ENCODE data around the gene CDC42EP5. TPM values are rescaled to one million over a fixed set of nuclear protein-coding genes. Genes with fewer than 3 reads are reported as not detected.
"Not testable (repeated sequence)": the region's sequence is repeated elsewhere in the genome, so short reads cannot be mapped to it uniquely, and the experiment has no call there.

Gene CDC42EP5
- total RNA-seq, 1 donor from 2014 or later: 8.7 TPM

GRCh38 chr19:54451997-54452396 is 21.1 kb downstream of the CDC42EP5 start:
- Histone ChIP-seq H3K9me3 (replicated peaks) (no peaks in the 10 kb centered on the region), H3K27me3 (ENCODE audit: low read depth) (no peaks in the 10 kb centered on the region), H3K36me3 (peaks cover 65% of the 10 kb centered on the region), H3K4me1 (peaks cover 68% of the 10 kb centered on the region), H3K27ac (replicated peaks) (no peak overlapping the region), H3K4me3 (no peak overlapping the region)
- no peak for DNase-seq
- no peak for TF ChIP-seq CTCF (IDR thresholded peaks at IDR 0.05; ENCODE audit: borderline replicate concordance)
- intact Hi-C loops (cut with micrococcal nuclease): no loop called here

- no peaks in the 10 kb centered on the region for H3K27me3 ChIP-seq (ENCODE audit: low read depth)
- intact Hi-C loops (cut with micrococcal nuclease): no loop called here
- H3K9me3 ChIP-seq (replicated peaks): no peaks in the 10 kb centered on the region
- DNase-seq: no peak
- H3K27ac ChIP-seq (replicated peaks): no peak overlapping the region
- no peak for TF ChIP-seq CTCF (IDR thresholded peaks at IDR 0.05; ENCODE audit: borderline replicate concordance)
- peaks cover 74% of the 10 kb centered on the region for H3K4me1 ChIP-seq
- H3K36me3 ChIP-seq: peaks cover 64% of the 10 kb centered on the region
- H3K4me3 ChIP-seq: peak overlapping the region; percentile 100
Measured at GRCh38 chr19:54451331-54451871, 21.7 kb downstream of the CDC42EP5 start.

GRCh38 chr19:54449701-54450069 is 23.4 kb downstream of the CDC42EP5 start:
- H3K4me1 ChIP-seq: peaks cover 76% of the 10 kb centered on the region
- intact Hi-C loops (cut with micrococcal nuclease): no loop called here
- DNase-seq: no peak

GRCh38 chr19:54448774-54449700 is 24.1 kb downstream of the CDC42EP5 start, which contains the start of gene LENG8:
LENG8 (plus strand) TSS chr19:54449199; CDS start chr19:54451345, 2,146 bp downstream.
- H3K9me3 ChIP-seq (replicated peaks): no peaks in the 10 kb centered on the region
- peak within 1 kb of the TSS; percentile 100 for H3K4me3 ChIP-seq
- no peak for TF ChIP-seq CTCF (IDR thresholded peaks at IDR 0.05; ENCODE audit: borderline replicate concordance)
- intact Hi-C loops (cut with micrococcal nuclease): no loop called here
- peak within 1 kb of the TSS; percentile 99 for H3K27ac ChIP-seq (replicated peaks)
- no peaks in the 10 kb centered on the region for H3K27me3 ChIP-seq (ENCODE audit: low read depth)
- DNase-seq: peak; percentile 98
- peaks cover 59% of the 10 kb centered on the region for H3K36me3 ChIP-seq
- H3K4me1 ChIP-seq: peaks cover 74% of the 10 kb centered on the region

More at GRCh38 chr19:54449701-54450069, 23.4 kb downstream of the CDC42EP5 start:
- H3K27me3 ChIP-seq (ENCODE audit: low read depth): no peaks in the 10 kb centered on the region
- peak overlapping the region; percentile 99 for H3K27ac ChIP-seq (replicated peaks)
- peaks cover 59% of the 10 kb centered on the region for H3K36me3 ChIP-seq
- H3K4me3 ChIP-seq: peak overlapping the region; percentile 100
- H3K9me3 ChIP-seq (replicated peaks): no peaks in the 10 kb centered on the region
- no peak for TF ChIP-seq CTCF (IDR thresholded peaks at IDR 0.05; ENCODE audit: borderline replicate concordance)

GRCh38 chr19:54448040-54448773 is 24.9 kb downstream of the CDC42EP5 start:
- intact Hi-C loops (cut with micrococcal nuclease): no loop called here
- H3K27me3 ChIP-seq (ENCODE audit: low read depth): no peaks in the 10 kb centered on the region
- peaks cover 70% of the 10 kb centered on the region for H3K4me1 ChIP-seq
- peak overlapping the region; percentile 100 for H3K4me3 ChIP-seq
- H3K36me3 ChIP-seq: peaks cover 55% of the 10 kb centered on the region
- no peaks in the 10 kb centered on the region for H3K9me3 ChIP-seq (replicated peaks)
- H3K27ac ChIP-seq (replicated peaks): peak overlapping the region; percentile 99
- peak; percentile 52 for DNase-seq
- TF ChIP-seq CTCF (IDR thresholded peaks at IDR 0.05; ENCODE audit: borderline replicate concordance): no peak

- intact Hi-C loops (cut with micrococcal nuclease); H3K4me3 ChIP-seq; H3K27ac ChIP-seq (replicated peaks); H3K27me3 ChIP-seq (ENCODE audit: low read depth); DNase-seq; H3K9me3 ChIP-seq (replicated peaks): not testable (repeated sequence)
- Histone ChIP-seq H3K4me1 (peaks cover 52% of the 10 kb centered on the region), H3K36me3 (peaks cover 46% of the 10 kb centered on the region)
Measured at GRCh38 chr19:54446349-54446748, 26.7 kb downstream of the CDC42EP5 start.

Measured in left ventricle myocardium inferior (tissue), 1 donor.